H9 (cell line): ENCODE data around the gene THSD4. TPM values are rescaled to one million over a fixed set of nuclear protein-coding genes. Genes with fewer than 3 reads are reported as not detected.

Experiments used
- DNase-seq: peaks from one replicate; pipeline ENCODE4 v3.0.0-alpha.2; 2017
- H2AFZ ChIP-seq: one replicate; pipeline ENCODE4 v1.6.1; 2013; ENCODE audit warnings: mild to moderate bottlenecking, low read length, control low read depth, moderate library complexity
- H2AK5ac ChIP-seq: 2 replicates; pipeline ENCODE4 v1.6.1; 2013; ENCODE audit warnings: low read length, control low read depth, mixed read lengths; ENCODE audit not compliant: insufficient read length
- H2BK120ac ChIP-seq: one replicate; pipeline ENCODE4 v1.6.1; 2013; ENCODE audit warnings: low read depth, mild to moderate bottlenecking, low read length, control low read depth, inconsistent platforms; ENCODE audit not compliant: poor library complexity, severe bottlenecking
- H2BK12ac ChIP-seq: 2 replicates; pipeline ENCODE4 v1.6.1; 2013; ENCODE audit warnings: low read length, control low read depth, mixed read lengths, low read depth; ENCODE audit not compliant: insufficient read length
- H2BK15ac ChIP-seq: 2 replicates; pipeline ENCODE4 v1.6.1; 2013; ENCODE audit warnings: low read depth, low read length, control low read depth
- H2BK20ac ChIP-seq: one replicate; pipeline ENCODE4 v1.6.1; 2013; ENCODE audit warnings: low read depth, mild to moderate bottlenecking, low read length, control low read depth, inconsistent platforms; ENCODE audit not compliant: poor library complexity, severe bottlenecking
- H2BK5ac ChIP-seq: 2 replicates; pipeline ENCODE4 v1.6.1; 2013; ENCODE audit warnings: low read length, control low read depth, mixed read lengths; ENCODE audit not compliant: insufficient read length
- H3K14ac ChIP-seq: 2 replicates; pipeline ENCODE4 v1.6.1; 2013; ENCODE audit warnings: low read length, control low read depth; ENCODE audit not compliant: insufficient read depth
- H3K18ac ChIP-seq: 2 replicates; pipeline ENCODE4 v1.6.1; 2013; ENCODE audit warnings: low read depth, mild to moderate bottlenecking, mixed read lengths, low read length, control low read depth; ENCODE audit not compliant: insufficient read length
- H3K23ac ChIP-seq: 2 replicates; pipeline ENCODE4 v1.6.1; 2013; ENCODE audit warnings: low read length, control low read depth, mixed read lengths, low read depth; ENCODE audit not compliant: insufficient read length
- H3K23me2 ChIP-seq: 2 replicates; pipeline ENCODE4 v1.6.1; 2013; ENCODE audit warnings: low read depth, mild to moderate bottlenecking, mixed read lengths, low read length, control low read depth; ENCODE audit not compliant: insufficient read length, poor library complexity, severe bottlenecking
- H3K27ac ChIP-seq: 2 replicates; pipeline ENCODE4 v1.5.1; 2013; ENCODE audit warnings: low read length, control low read depth, mixed read lengths, low read depth; ENCODE audit not compliant: insufficient read length
- H3K27me3 ChIP-seq: 2 replicates; pipeline ENCODE4 v1.6.1; 2013; ENCODE audit warnings: low read length, control low read depth, inconsistent platforms; ENCODE audit not compliant: insufficient read depth
- H3K4ac ChIP-seq: 2 replicates; pipeline ENCODE4 v1.6.1; 2013; ENCODE audit warnings: low read depth, mild to moderate bottlenecking, control low read depth, inconsistent platforms, low read length, moderate library complexity
- H3K4me1 ChIP-seq: 2 replicates; pipeline ENCODE4 v1.6.1; 2013; ENCODE audit warnings: low read length, control low read depth, inconsistent platforms; ENCODE audit not compliant: insufficient read depth
- H3K4me2 ChIP-seq: 2 replicates; pipeline ENCODE4 v1.6.1; 2013; ENCODE audit warnings: low read length, control low read depth, mixed read lengths; ENCODE audit not compliant: insufficient read length, insufficient read depth
- H3K56ac ChIP-seq: 2 replicates; pipeline ENCODE4 v1.6.1; 2013; ENCODE audit warnings: low read depth, mild to moderate bottlenecking, mixed read lengths, low read length, control low read depth; ENCODE audit not compliant: insufficient read length
- H3K79me1 ChIP-seq: 2 replicates; pipeline ENCODE4 v1.6.1; 2013; ENCODE audit warnings: low read depth, mild to moderate bottlenecking, moderate library complexity, low read length, control low read depth, inconsistent platforms; ENCODE audit not compliant: insufficient read depth, poor library complexity, severe bottlenecking
- H3K79me2 ChIP-seq: 2 replicates; pipeline ENCODE4 v1.6.1; 2013; ENCODE audit warnings: low read length, control low read depth, inconsistent platforms; ENCODE audit not compliant: insufficient read depth
- H3K9ac ChIP-seq: 2 replicates; pipeline ENCODE4 v1.6.1; 2013; ENCODE audit warnings: low read length, control low read depth, mixed read lengths; ENCODE audit not compliant: insufficient read length; ENCODE audit errors: extremely low read depth
- H3K9me3 ChIP-seq: one replicate; pipeline ENCODE4 v1.6.1; 2013; ENCODE audit warnings: low read depth, low read length, inconsistent platforms; ENCODE audit not compliant: control insufficient read depth
- H3T11ph ChIP-seq: one replicate; pipeline ENCODE4 v1.6.1; 2013; ENCODE audit warnings: mild to moderate bottlenecking, low read length, control low read depth, inconsistent platforms
- H4K20me1 ChIP-seq: one replicate; pipeline ENCODE4 v1.6.1; 2013; ENCODE audit not compliant: control insufficient read depth, insufficient read length, insufficient read depth
- H4K5ac ChIP-seq: 2 replicates; pipeline ENCODE4 v1.6.1; 2013; ENCODE audit warnings: low read depth, mild to moderate bottlenecking, mixed read lengths, low read length, control low read depth; ENCODE audit not compliant: insufficient read length
- H4K8ac ChIP-seq: replicated peaks from 2 replicates; pipeline ENCODE4 v1.6.1; 2013; ENCODE audit warnings: low read length, control low read depth, mixed read lengths, low read depth; ENCODE audit not compliant: insufficient read length
- H4K91ac ChIP-seq: 2 replicates; pipeline ENCODE4 v1.6.1; 2013; ENCODE audit warnings: low read depth, mild to moderate bottlenecking, moderate library complexity, mixed read lengths, low read length, control low read depth; ENCODE audit not compliant: insufficient read length
- H3K27ac Mint-ChIP-seq, 3 experiments: 2 replicates in 2 of 3; 3 replicates in 1 of 3; pipeline ENCODE4 v1.8.0; 2020 to 2021; ENCODE audit warnings: mixed read lengths in 3 of 3, mild to moderate bottlenecking in 1 of 3, moderate library complexity in 1 of 3
- H3K27me3 Mint-ChIP-seq: 2 replicates; pipeline ENCODE4 v1.8.0; 2021; ENCODE audit warnings: low read depth, mild to moderate bottlenecking, moderate library complexity, mixed read lengths
- H3K36me3 Mint-ChIP-seq, 3 experiments: 2 replicates in 2 of 3; 3 replicates in 1 of 3; pipeline ENCODE4 v1.8.0; 2020 to 2021; ENCODE audit warnings: low read depth in 3 of 3, mixed read lengths in 3 of 3; ENCODE audit not compliant: insufficient read depth in 1 of 3
- H3K4me1 Mint-ChIP-seq, 2 experiments: 2 replicates each; pipeline ENCODE4 v1.8.0; 2020; ENCODE audit warnings: mixed read lengths in 2 of 2
- H3K4me3 Mint-ChIP-seq, 2 experiments: 2 replicates in 1 of 2; 3 replicates in 1 of 2; pipeline ENCODE4 v1.8.0; 2020 to 2021; ENCODE audit warnings: mild to moderate bottlenecking in 2 of 2, mixed read lengths in 2 of 2, moderate library complexity in 1 of 2
- H3K9me3 Mint-ChIP-seq, 2 experiments: 2 replicates in 1 of 2; 3 replicates in 1 of 2; pipeline ENCODE4 v1.8.0; 2020; ENCODE audit warnings: mild to moderate bottlenecking in 2 of 2, mixed read lengths in 2 of 2, moderate library complexity in 1 of 2
- WGBS: extraction: QIAGEN DNeasy Blood & Tissue Kit; methylation state at CpG from one replicate; pipeline ENCODE4 v1.1.7; 2013; ENCODE audit warnings: missing lambda C conversion rate, low lambda C conversion rate, mixed read lengths; ENCODE audit not compliant: insufficient read length; ENCODE audit errors: extremely low coverage; 5-methylcytosine and 5-hydroxymethylcytosine counted together
- total RNA-seq: library from RNA; stranded (reverse); gene quantifications from 2 replicates; pipeline ENCODE4 v1.2.1, GENCODE V29; 2021
- TF ChIP-seq, protein P1 (sequence below): fragments of 200-600 bp; sonication (generic); conservative IDR thresholded peaks from 3 replicates; pipeline ENCODE4 v1.8.0; 2021; ENCODE audit warnings: antibody characterized with exemption, mild to moderate bottlenecking

The THSD4 gene
- total RNA-seq, 1 experiment from 2014 or later = 5.5 TPM

DNA sequence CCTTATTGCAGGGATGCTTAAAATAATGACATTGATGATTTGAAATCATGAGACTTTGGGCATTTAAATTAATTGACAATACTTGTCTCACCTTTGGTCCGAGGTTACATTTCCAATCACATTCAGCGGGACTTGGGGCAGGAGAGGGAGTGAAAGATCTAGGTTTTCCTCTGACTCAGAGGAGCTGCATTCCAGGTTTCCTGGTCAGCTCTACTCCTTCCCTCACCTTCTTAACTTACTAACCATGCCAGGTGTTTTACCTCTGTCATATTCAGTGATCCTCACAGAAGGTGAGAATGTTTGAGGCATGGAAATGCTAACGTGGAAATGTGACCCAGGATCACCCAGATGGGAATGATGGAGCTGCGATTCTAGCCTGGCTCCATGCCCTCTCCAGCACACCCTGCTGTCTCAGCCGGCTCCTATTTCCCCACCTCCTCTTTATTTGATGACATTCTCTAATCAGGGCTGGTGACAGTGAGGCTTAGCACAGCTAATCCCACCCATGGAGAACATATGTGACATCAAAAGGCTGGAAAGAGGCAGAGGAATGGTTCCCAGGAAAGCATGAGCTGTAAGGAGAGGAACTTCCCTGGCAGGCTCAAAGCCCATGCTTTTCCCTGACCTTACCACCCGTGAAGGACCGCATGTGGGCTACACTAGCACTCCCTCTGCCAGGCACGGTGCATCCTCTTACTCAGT is 38.7 kb downstream of the THSD4 start:
- H4K5ac ChIP-seq = no peak overlapping the region
- no peak overlapping the region for H3K18ac ChIP-seq
- no peak overlapping the region for H2BK5ac ChIP-seq
- no peak overlapping the region for H3K27ac Mint-ChIP-seq
- no peaks in the 10 kb centered on the region for H3K27me3 Mint-ChIP-seq
- no peaks in the 10 kb centered on the region for H3K27me3 ChIP-seq
- H3K23ac ChIP-seq = no peak overlapping the region
- no peaks in the 10 kb centered on the region for H3K79me2 ChIP-seq
- no peak overlapping the region for H4K8ac ChIP-seq
- H2BK20ac ChIP-seq = no peak overlapping the region
- H3K9ac ChIP-seq = no peak overlapping the region
- H3T11ph ChIP-seq = no peak overlapping the region
- H3K4me1 ChIP-seq = no peaks in the 10 kb centered on the region
- H3K23me2 ChIP-seq = no peaks in the 10 kb centered on the region
- no peak overlapping the region for H4K91ac ChIP-seq
- H3K4me1 Mint-ChIP-seq = peaks cover 21 to 24% of the 10 kb centered on the region in 2 experiments
- H3K4me3 Mint-ChIP-seq = no peak overlapping the region
- H2BK15ac ChIP-seq = 0 out of 2 replicates have a peak overlapping the region, but pooled peaks have one; percentile 49
- H3K27ac ChIP-seq = no peak overlapping the region
- H4K20me1 ChIP-seq = no peaks in the 10 kb centered on the region
- H3K9me3 Mint-ChIP-seq = no peaks in the 10 kb centered on the region; a peak in 1 of 5 replicates
- H3K9me3 ChIP-seq = no peaks in the 10 kb centered on the region
- no peak for DNase-seq
- H2BK12ac ChIP-seq = no peak overlapping the region
- H3K14ac ChIP-seq = no peak overlapping the region
- peaks cover 7 to 10% (median 8%) of the 10 kb centered on the region in 3 experiments; a peak in 5 of 7 replicates for H3K36me3 Mint-ChIP-seq
- no peak overlapping the region for H2BK120ac ChIP-seq
- H3K79me1 ChIP-seq = no peaks in the 10 kb centered on the region
- no peak overlapping the region for H3K56ac ChIP-seq
- TF ChIP-seq, protein P1, sequence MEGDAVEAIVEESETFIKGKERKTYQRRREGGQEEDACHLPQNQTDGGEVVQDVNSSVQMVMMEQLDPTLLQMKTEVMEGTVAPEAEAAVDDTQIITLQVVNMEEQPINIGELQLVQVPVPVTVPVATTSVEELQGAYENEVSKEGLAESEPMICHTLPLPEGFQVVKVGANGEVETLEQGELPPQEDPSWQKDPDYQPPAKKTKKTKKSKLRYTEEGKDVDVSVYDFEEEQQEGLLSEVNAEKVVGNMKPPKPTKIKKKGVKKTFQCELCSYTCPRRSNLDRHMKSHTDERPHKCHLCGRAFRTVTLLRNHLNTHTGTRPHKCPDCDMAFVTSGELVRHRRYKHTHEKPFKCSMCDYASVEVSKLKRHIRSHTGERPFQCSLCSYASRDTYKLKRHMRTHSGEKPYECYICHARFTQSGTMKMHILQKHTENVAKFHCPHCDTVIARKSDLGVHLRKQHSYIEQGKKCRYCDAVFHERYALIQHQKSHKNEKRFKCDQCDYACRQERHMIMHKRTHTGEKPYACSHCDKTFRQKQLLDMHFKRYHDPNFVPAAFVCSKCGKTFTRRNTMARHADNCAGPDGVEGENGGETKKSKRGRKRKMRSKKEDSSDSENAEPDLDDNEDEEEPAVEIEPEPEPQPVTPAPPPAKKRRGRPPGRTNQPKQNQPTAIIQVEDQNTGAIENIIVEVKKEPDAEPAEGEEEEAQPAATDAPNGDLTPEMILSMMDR = no peak
- no peak overlapping the region for H2AFZ ChIP-seq
- no CpG with 5 or more reads among the region's 8 CpGs for WGBS
- no peak overlapping the region for H3K4me2 ChIP-seq
- no peak overlapping the region for H2AK5ac ChIP-seq
- H3K4ac ChIP-seq = no peak overlapping the region
